ENCODE measurements around the gene KIF13A.

- no peak for TF ChIP-seq POLR2A (IDR thresholded peaks at IDR 0.05; ENCODE audit: low read depth, low read length)
- no peak for TF ChIP-seq POLR2AphosphoS5 (IDR thresholded peaks at IDR 0.05; ENCODE audit: insufficient read depth, low read depth, low read length)
- no peak for TF ChIP-seq EZH2 (IDR thresholded peaks at IDR 0.05; ENCODE audit: borderline replicate concordance, low read depth, low read length, severe bottlenecking)
- TF ChIP-seq CTCF (IDR thresholded peaks at IDR 0.05; ENCODE audit: extremely low read depth in 1 of 2, insufficient read depth in 1 of 2, low read depth in 1 of 2, low read length in 2 of 2), result no peak
- no peak for TF ChIP-seq MYC (IDR thresholded peaks at IDR 0.05; ENCODE audit: low read depth, low read length)
- TF ChIP-seq JUN (IDR thresholded peaks at IDR 0.05; ENCODE audit: borderline replicate concordance, insufficient read depth, insufficient read length, low read depth), result no peak
- no peak for TF ChIP-seq MAX (IDR thresholded peaks at IDR 0.05; ENCODE audit: insufficient read depth, insufficient read length)
- TF ChIP-seq GATA2 (IDR thresholded peaks at IDR 0.05; ENCODE audit: insufficient read depth, insufficient read length, low read depth, low read length), result no peak
These were observed 37.3 kb downstream of the KIF13A start for GRCh38 chr6:17950095-17950494.

Data from endothelial cell of umbilical vein (primary cell).